Stimulated activated CD8-positive, alpha-beta memory T cell treated with anti-CD3 and anti-CD28 coated beads, Interleukin-7, amount 100 ng/mL, for 4 hours (primary cell): ENCODE data around the gene CTSA.
"Not testable (repeated sequence)": the region's sequence is repeated elsewhere in the genome, so short reads cannot be mapped to it uniquely, and the experiment has no call there.

Experiments
- DNase-seq, 2 donors: peaks; one replicate each; pipeline ENCODE4 v3.0.0-alpha.2; 2020; ENCODE audit warnings: low read depth in 2 of 2

The CTSA gene

GRCh38 chr20:45896641-45897161 is 5.6 kb downstream of the CTSA start:
- no peak for DNase-seq

- no peak for DNase-seq
Measured at GRCh38 chr20:45897289-45897688, 6.2 kb downstream of the CTSA start.

- DNase-seq = no peak
Measured at GRCh38 chr20:45897692-45898091, 6.6 kb downstream of the CTSA start.

- DNase-seq = no peak
Measured at GRCh38 chr20:45898285-45898684, 7.2 kb downstream of the CTSA start.

GRCh38 chr20:45899046-45899835 is 8.1 kb downstream of the CTSA start:
- no peak for DNase-seq

GRCh38 chr20:45901332-45901731 is 10.2 kb downstream of the CTSA start:
- not testable (repeated sequence) for DNase-seq

- no peak for DNase-seq
Measured at GRCh38 chr20:45902199-45902701, 11.1 kb downstream of the CTSA start.

GRCh38 chr20:45904583-45905504 is 13.7 kb downstream of the CTSA start:
- DNase-seq = no peak

- DNase-seq = no peak
Measured at GRCh38 chr20:45905505-45906079, 14.5 kb downstream of the CTSA start.

- no peak for DNase-seq
Measured at GRCh38 chr20:45907219-45907948, 16.2 kb downstream of the CTSA start.

GRCh38 chr20:45908084-45908483 is 16.9 kb downstream of the CTSA start:
- no peak for DNase-seq

GRCh38 chr20:45909336-45909808 is 18.2 kb downstream of the CTSA start:
- no peak for DNase-seq

- DNase-seq = no peak
Measured at GRCh38 chr20:45909817-45910669, 18.9 kb downstream of the CTSA start.

- peak; percentile 85 to 87 for DNase-seq
Measured at GRCh38 chr20:45910670-45911485, 19.7 kb downstream of the CTSA start.

- no peak for DNase-seq
Measured at GRCh38 chr20:45911486-45912343, 20.6 kb downstream of the CTSA start, which contains the start of gene PLTP. TSS of gene PLTP (minus strand) at chr20:45912155. CDS start at chr20:45911452, 703 bp downstream.

- no peak for DNase-seq
Measured at GRCh38 chr20:45912344-45912682, 21.2 kb downstream of the CTSA start.

GRCh38 chr20:45913116-45913515 is 22.0 kb downstream of the CTSA start:
- DNase-seq = no peak

- no peak for DNase-seq
Measured at GRCh38 chr20:45917790-45918141, 26.6 kb downstream of the CTSA start.
